Pancreas (tissue), 10 donors: ENCODE measurements around the gene SS18L1. TPM values are rescaled to one million over a fixed set of nuclear protein-coding genes. Genes with fewer than 3 reads are reported as not detected.
A peak's percentile ranks its signal among the peaks of the same experiment; 100 is the strongest.

ENCODE experiments used
- ATAC-seq, 4 donors: fragments of 200-7000 bp; cut with Tn5 transposase; one replicate each; pipeline versions ENCODE4 v1.8.0 to v1.9.1; 2020; ENCODE audit warnings: mild to moderate bottlenecking in 4 of 4, moderate library complexity in 4 of 4
- DNase-seq, 6 donors: peaks; one replicate each; pipeline ENCODE4 v3.0.0-alpha.2; 2020
- FAIRE-seq: peaks from 2 replicates; lab custom pipeline; 2012; peaks lifted over from hg19 to GRCh38; lab: Jason Lieb, UNC
- H3K27ac ChIP-seq, 4 donors: fragments of 200-600 bp; sonication (generic); 1 replicate in 3 of 4; 2 replicates in 1 of 4; pipeline versions ENCODE4 v1.5.0 to v1.8.0; 2020
- H3K27me3 ChIP-seq, 4 donors: fragments of 200-600 bp; one replicate each; pipeline ENCODE4 v1.8.0; 2021
- H3K36me3 ChIP-seq, 3 donors: fragments of 200-600 bp; sonication (generic) in 1 of 3; one replicate each; pipeline versions ENCODE4 v1.5.0 to v1.8.0; 2020 to 2021
- H3K4me1 ChIP-seq, 3 donors: fragments of 200-600 bp; one replicate each; pipeline ENCODE4 v1.8.0; 2021
- H3K4me3 ChIP-seq, 4 donors: fragments of 200-600 bp; sonication (generic) in 2 of 4; one replicate each; pipeline versions ENCODE4 v1.5.0 to v1.8.0; 2020 to 2021
- H3K9me3 ChIP-seq, 4 donors: fragments of 200-600 bp; one replicate each; pipeline ENCODE4 v1.8.0; 2021
- CTCF ChIP-seq, 4 donors: fragments of 200-600 bp; sonication (generic) in 3 of 4; IDR thresholded peaks; one replicate each; pipeline versions ENCODE4 v1.5.0 to v1.8.0; 2021; ENCODE audit warnings: antibody characterized with exemption in 4 of 4
- WGBS, 2 donors: extraction: QIAGEN DNeasy Blood & Tissue Kit; methylation state at CpG; one replicate each; pipeline ENCODE4 v1.1.7; 2013; 5-methylcytosine and 5-hydroxymethylcytosine counted together
- intact Hi-C, 3 donors: fragments of 100-400 bp; cut with DNase I; formaldehyde crosslinking; loops; one replicate each; pipeline versions ENCODE4 v1.11.1 to v1.14.2; 2022
- polyA plus RNA-seq, 2 donors: library from polyadenylated mRNA; stranded (reverse); fragments of 200-250 nt; gene quantifications; one replicate each; pipeline ENCODE4 v1.2.3, GENCODE V29; 2013
- total RNA-seq, 6 donors: library from RNA; stranded (reverse); fragmentation: NEBNext Ultra II Directional in 4 of 6; extraction: Animal tissue kit (Norgen Biotek cat#: 25700) in 4 of 6; gene quantifications; one replicate each; pipeline versions ENCODE4 v1.2.1 to v1.2.4, GENCODE V29; 2021 to 2023
- donor health status: healthy with polysubstance abuse.
- donor health status: DM: no; HTN: no; CAD: no; lungs with moderate emphysema.
- donor health status: DM: no; HTN: no; CAD: no.
- donor health status: control.
- donor health status: control.
- donor health status: Bipolar disorder and iron deficiency.
- donor health status: DM: yes; HTN: yes; CAD: no.
- donor health status: DM: no; HTN: no; CAD: no.
- donor health status: DM: no; HTN: no; CAD: no.
- donor health status: DM: yes; HTN: yes; CAD: no.

SS18L1 gene
- total and polyA plus RNA-seq, 8 donors = 6.6 to 19.3 (median 8.4) TPM

- no peak overlapping the region for H3K27ac ChIP-seq
- H3K4me3 ChIP-seq = no peak overlapping the region
- H3K9me3 ChIP-seq = no peaks in the 10 kb centered on the region
- no peak for TF ChIP-seq CTCF (IDR thresholded peaks at IDR 0.05)
- 72 to 73% methylated on average over 21 of the region's 21 CpGs for WGBS, 2 donors
- ATAC-seq (no peak), DNase-seq (no peak), FAIRE-seq (no peak)
- H3K27me3 ChIP-seq = no peaks in the 10 kb centered on the region
- H3K4me1 ChIP-seq = no peaks in the 10 kb centered on the region
- intact Hi-C loops = no loop called here
- no peaks in the 10 kb centered on the region for H3K36me3 ChIP-seq
Measured at GRCh38 chr20:62103508-62104233, 39.9 kb upstream of the SS18L1 start.

- no peak overlapping the region for H3K27ac ChIP-seq
- no peaks in the 10 kb centered on the region for H3K36me3 ChIP-seq
- no peaks in the 10 kb centered on the region for H3K27me3 ChIP-seq
- 44% methylated on average over 15 of the region's 15 CpGs for WGBS, 2 donors
- no peak overlapping the region for H3K4me3 ChIP-seq
- ATAC-seq (no peak), DNase-seq (no peak), FAIRE-seq (no peak)
- no peaks in the 10 kb centered on the region for H3K4me1 ChIP-seq
- no peak for TF ChIP-seq CTCF (IDR thresholded peaks at IDR 0.05)
- intact Hi-C loops = no loop called here
- H3K9me3 ChIP-seq = no peaks in the 10 kb centered on the region
Measured at GRCh38 chr20:62104234-62104789, 39.3 kb upstream of the SS18L1 start.

GRCh38 chr20:62104791-62105345 lies 38.7 kb upstream of the SS18L1 start:
- peak in 1 of 4 donors; percentile 24 for ATAC-seq

DNA sequence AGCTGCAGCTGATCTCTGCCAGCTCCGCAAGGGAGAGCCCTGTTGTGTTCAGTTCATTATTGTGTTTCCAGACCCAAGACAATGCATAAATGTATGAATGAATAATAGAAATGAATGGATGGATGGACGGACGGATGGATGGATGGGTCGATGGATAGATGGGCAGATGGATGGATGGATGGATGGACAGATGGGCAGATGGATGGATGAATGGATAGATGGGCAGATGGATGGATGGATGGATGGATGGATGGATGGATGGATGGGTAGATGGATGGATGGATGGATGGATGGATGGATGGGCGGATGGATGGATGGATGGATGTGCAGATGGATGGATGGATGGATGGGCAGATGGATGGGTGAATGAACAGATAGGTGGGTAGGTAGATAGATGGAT lies 38.0 kb upstream of the SS18L1 start:
- H3K27me3 ChIP-seq = no peaks in the 10 kb centered on the region
- no peaks in the 10 kb centered on the region for H3K9me3 ChIP-seq
- no peak overlapping the region for H3K4me3 ChIP-seq
- FAIRE-seq (no peak), ATAC-seq (no peak), DNase-seq (no peak)
- WGBS, 2 donors = 84 to 94% methylated on average over 5 of the region's 5 CpGs
- TF ChIP-seq CTCF (IDR thresholded peaks at IDR 0.05) = no peak
- H3K36me3 ChIP-seq = no peaks in the 10 kb centered on the region
- no peak overlapping the region for H3K27ac ChIP-seq
- intact Hi-C loops = no loop called here
- H3K4me1 ChIP-seq = no peaks in the 10 kb centered on the region

More at GRCh38 chr20:62104791-62105345, 38.7 kb upstream of the SS18L1 start:
- Histone ChIP-seq H3K27ac (no peak overlapping the region), H3K27me3 (no peaks in the 10 kb centered on the region), H3K36me3 (no peaks in the 10 kb centered on the region), H3K4me1 (no peaks in the 10 kb centered on the region), H3K4me3 (no peak overlapping the region), H3K9me3 (no peaks in the 10 kb centered on the region)
- no peak for DNase-seq
- intact Hi-C loops = no loop called here
- 35 to 39% methylated on average over 7 of the region's 7 CpGs for WGBS, 2 donors
- no peak for FAIRE-seq
- no peak for TF ChIP-seq CTCF (IDR thresholded peaks at IDR 0.05)

- FAIRE-seq = no peak
- no peak for TF ChIP-seq CTCF (IDR thresholded peaks at IDR 0.05)
- Histone ChIP-seq H3K36me3 (no peaks in the 10 kb centered on the region), H3K27me3 (no peaks in the 10 kb centered on the region), H3K4me3 (no peak overlapping the region), H3K4me1 (no peaks in the 10 kb centered on the region), H3K9me3 (no peaks in the 10 kb centered on the region), H3K27ac (no peak overlapping the region)
- no peak for ATAC-seq
- intact Hi-C loops = no loop called here
- no peak for DNase-seq
- 92 to 93% methylated on average over 6 of the region's 6 CpGs for WGBS, 2 donors
Measured at GRCh38 chr20:62111148-62111547, 32.4 kb upstream of the SS18L1 start.
